H9 (cell line): ENCODE measurements around the gene CAV2. TPM values are rescaled to one million over a fixed set of nuclear protein-coding genes. Genes with fewer than 3 reads are reported as not detected.

Experiments
- DNase-seq: peaks from one replicate; pipeline ENCODE4 v3.0.0-alpha.2; 2017
- H2AFZ ChIP-seq: one replicate; pipeline ENCODE4 v1.6.1; 2013; ENCODE audit warnings: mild to moderate bottlenecking, low read length, control low read depth, moderate library complexity
- H2AK5ac ChIP-seq: 2 replicates; pipeline ENCODE4 v1.6.1; 2013; ENCODE audit warnings: low read length, control low read depth, mixed read lengths; ENCODE audit not compliant: insufficient read length
- H2BK120ac ChIP-seq: one replicate; pipeline ENCODE4 v1.6.1; 2013; ENCODE audit warnings: low read depth, mild to moderate bottlenecking, low read length, control low read depth, inconsistent platforms; ENCODE audit not compliant: poor library complexity, severe bottlenecking
- H2BK12ac ChIP-seq: 2 replicates; pipeline ENCODE4 v1.6.1; 2013; ENCODE audit warnings: low read length, control low read depth, mixed read lengths, low read depth; ENCODE audit not compliant: insufficient read length
- H2BK15ac ChIP-seq: 2 replicates; pipeline ENCODE4 v1.6.1; 2013; ENCODE audit warnings: low read depth, low read length, control low read depth
- H2BK20ac ChIP-seq: one replicate; pipeline ENCODE4 v1.6.1; 2013; ENCODE audit warnings: low read depth, mild to moderate bottlenecking, low read length, control low read depth, inconsistent platforms; ENCODE audit not compliant: poor library complexity, severe bottlenecking
- H2BK5ac ChIP-seq: 2 replicates; pipeline ENCODE4 v1.6.1; 2013; ENCODE audit warnings: low read length, control low read depth, mixed read lengths; ENCODE audit not compliant: insufficient read length
- H3K14ac ChIP-seq: 2 replicates; pipeline ENCODE4 v1.6.1; 2013; ENCODE audit warnings: low read length, control low read depth; ENCODE audit not compliant: insufficient read depth
- H3K18ac ChIP-seq: 2 replicates; pipeline ENCODE4 v1.6.1; 2013; ENCODE audit warnings: low read depth, mild to moderate bottlenecking, mixed read lengths, low read length, control low read depth; ENCODE audit not compliant: insufficient read length
- H3K23ac ChIP-seq: 2 replicates; pipeline ENCODE4 v1.6.1; 2013; ENCODE audit warnings: low read length, control low read depth, mixed read lengths, low read depth; ENCODE audit not compliant: insufficient read length
- H3K23me2 ChIP-seq: 2 replicates; pipeline ENCODE4 v1.6.1; 2013; ENCODE audit warnings: low read depth, mild to moderate bottlenecking, mixed read lengths, low read length, control low read depth; ENCODE audit not compliant: insufficient read length, poor library complexity, severe bottlenecking
- H3K27ac ChIP-seq: 2 replicates; pipeline ENCODE4 v1.5.1; 2013; ENCODE audit warnings: low read length, control low read depth, mixed read lengths, low read depth; ENCODE audit not compliant: insufficient read length
- H3K27me3 ChIP-seq: 2 replicates; pipeline ENCODE4 v1.6.1; 2013; ENCODE audit warnings: low read length, control low read depth, inconsistent platforms; ENCODE audit not compliant: insufficient read depth
- H3K4ac ChIP-seq: 2 replicates; pipeline ENCODE4 v1.6.1; 2013; ENCODE audit warnings: low read depth, mild to moderate bottlenecking, control low read depth, inconsistent platforms, low read length, moderate library complexity
- H3K4me1 ChIP-seq: 2 replicates; pipeline ENCODE4 v1.6.1; 2013; ENCODE audit warnings: low read length, control low read depth, inconsistent platforms; ENCODE audit not compliant: insufficient read depth
- H3K4me2 ChIP-seq: 2 replicates; pipeline ENCODE4 v1.6.1; 2013; ENCODE audit warnings: low read length, control low read depth, mixed read lengths; ENCODE audit not compliant: insufficient read length, insufficient read depth
- H3K56ac ChIP-seq: 2 replicates; pipeline ENCODE4 v1.6.1; 2013; ENCODE audit warnings: low read depth, mild to moderate bottlenecking, mixed read lengths, low read length, control low read depth; ENCODE audit not compliant: insufficient read length
- H3K79me1 ChIP-seq: 2 replicates; pipeline ENCODE4 v1.6.1; 2013; ENCODE audit warnings: low read depth, mild to moderate bottlenecking, moderate library complexity, low read length, control low read depth, inconsistent platforms; ENCODE audit not compliant: insufficient read depth, poor library complexity, severe bottlenecking
- H3K79me2 ChIP-seq: 2 replicates; pipeline ENCODE4 v1.6.1; 2013; ENCODE audit warnings: low read length, control low read depth, inconsistent platforms; ENCODE audit not compliant: insufficient read depth
- H3K9ac ChIP-seq: 2 replicates; pipeline ENCODE4 v1.6.1; 2013; ENCODE audit warnings: low read length, control low read depth, mixed read lengths; ENCODE audit not compliant: insufficient read length; ENCODE audit errors: extremely low read depth
- H3K9me3 ChIP-seq: one replicate; pipeline ENCODE4 v1.6.1; 2013; ENCODE audit warnings: low read depth, low read length, inconsistent platforms; ENCODE audit not compliant: control insufficient read depth
- H3T11ph ChIP-seq: one replicate; pipeline ENCODE4 v1.6.1; 2013; ENCODE audit warnings: mild to moderate bottlenecking, low read length, control low read depth, inconsistent platforms
- H4K20me1 ChIP-seq: one replicate; pipeline ENCODE4 v1.6.1; 2013; ENCODE audit not compliant: control insufficient read depth, insufficient read length, insufficient read depth
- H4K5ac ChIP-seq: 2 replicates; pipeline ENCODE4 v1.6.1; 2013; ENCODE audit warnings: low read depth, mild to moderate bottlenecking, mixed read lengths, low read length, control low read depth; ENCODE audit not compliant: insufficient read length
- H4K8ac ChIP-seq: replicated peaks from 2 replicates; pipeline ENCODE4 v1.6.1; 2013; ENCODE audit warnings: low read length, control low read depth, mixed read lengths, low read depth; ENCODE audit not compliant: insufficient read length
- H4K91ac ChIP-seq: 2 replicates; pipeline ENCODE4 v1.6.1; 2013; ENCODE audit warnings: low read depth, mild to moderate bottlenecking, moderate library complexity, mixed read lengths, low read length, control low read depth; ENCODE audit not compliant: insufficient read length
- H3K27ac Mint-ChIP-seq, 3 experiments: 2 replicates in 2 of 3; 3 replicates in 1 of 3; pipeline ENCODE4 v1.8.0; 2020 to 2021; ENCODE audit warnings: mixed read lengths in 3 of 3, mild to moderate bottlenecking in 1 of 3, moderate library complexity in 1 of 3
- H3K27me3 Mint-ChIP-seq: 2 replicates; pipeline ENCODE4 v1.8.0; 2021; ENCODE audit warnings: low read depth, mild to moderate bottlenecking, moderate library complexity, mixed read lengths
- H3K36me3 Mint-ChIP-seq, 3 experiments: 2 replicates in 2 of 3; 3 replicates in 1 of 3; pipeline ENCODE4 v1.8.0; 2020 to 2021; ENCODE audit warnings: low read depth in 3 of 3, mixed read lengths in 3 of 3; ENCODE audit not compliant: insufficient read depth in 1 of 3
- H3K4me1 Mint-ChIP-seq, 2 experiments: 2 replicates each; pipeline ENCODE4 v1.8.0; 2020; ENCODE audit warnings: mixed read lengths in 2 of 2
- H3K4me3 Mint-ChIP-seq, 2 experiments: 2 replicates in 1 of 2; 3 replicates in 1 of 2; pipeline ENCODE4 v1.8.0; 2020 to 2021; ENCODE audit warnings: mild to moderate bottlenecking in 2 of 2, mixed read lengths in 2 of 2, moderate library complexity in 1 of 2
- H3K9me3 Mint-ChIP-seq, 2 experiments: 2 replicates in 1 of 2; 3 replicates in 1 of 2; pipeline ENCODE4 v1.8.0; 2020; ENCODE audit warnings: mild to moderate bottlenecking in 2 of 2, mixed read lengths in 2 of 2, moderate library complexity in 1 of 2
- CTCF ChIP-seq: fragments of 200-600 bp; sonication (generic); conservative IDR thresholded peaks from 3 replicates; pipeline ENCODE4 v1.8.0; 2021; ENCODE audit warnings: antibody characterized with exemption, mild to moderate bottlenecking
- WGBS: extraction: QIAGEN DNeasy Blood & Tissue Kit; methylation state at CpG from one replicate; pipeline ENCODE4 v1.1.7; 2013; ENCODE audit warnings: missing lambda C conversion rate, low lambda C conversion rate, mixed read lengths; ENCODE audit not compliant: insufficient read length; ENCODE audit errors: extremely low coverage; 5-methylcytosine and 5-hydroxymethylcytosine counted together
- total RNA-seq: library from RNA; stranded (reverse); gene quantifications from 2 replicates; pipeline ENCODE4 v1.2.1, GENCODE V29; 2021

CAV2 gene
- total RNA-seq, 1 experiment from 2014 or later = 3.7 TPM

GRCh38 chr7:116553168-116553964 is 53.8 kb downstream of the CAV2 start:
- no peak overlapping the region for H2AK5ac ChIP-seq
- no peak overlapping the region for H3K4ac ChIP-seq
- no peak for DNase-seq
- no peak overlapping the region for H4K8ac ChIP-seq
- WGBS = no CpG with 5 or more reads among the region's 3 CpGs
- H3T11ph ChIP-seq = no peak overlapping the region
- Mint-ChIP-seq H3K27me3 (no peaks in the 10 kb centered on the region), H3K36me3 (no peaks in the 10 kb centered on the region), H3K4me3 (no peak overlapping the region), H3K4me1 (no peaks in the 10 kb centered on the region), H3K9me3 (no peaks in the 10 kb centered on the region), H3K27ac (no peak overlapping the region)
- H4K20me1 ChIP-seq = no peaks in the 10 kb centered on the region
- no peaks in the 10 kb centered on the region for H3K23me2 ChIP-seq
- no peaks in the 10 kb centered on the region for H3K4me1 ChIP-seq
- H3K9me3 ChIP-seq = no peaks in the 10 kb centered on the region
- no peak overlapping the region for H3K9ac ChIP-seq
- no peaks in the 10 kb centered on the region for H3K79me1 ChIP-seq
- H4K5ac ChIP-seq = no peak overlapping the region
- no peak overlapping the region for H3K18ac ChIP-seq
- no peak for TF ChIP-seq CTCF
- H4K91ac ChIP-seq = no peak overlapping the region
- no peaks in the 10 kb centered on the region for H3K27me3 ChIP-seq
- H3K4me2 ChIP-seq = no peak overlapping the region
- no peak overlapping the region for H2BK12ac ChIP-seq
- no peak overlapping the region for H2BK15ac ChIP-seq
- H3K23ac ChIP-seq = no peak overlapping the region
- H3K14ac ChIP-seq = no peak overlapping the region
- no peaks in the 10 kb centered on the region for H3K79me2 ChIP-seq
- H2AFZ ChIP-seq = no peak overlapping the region
- no peak overlapping the region for H2BK120ac ChIP-seq
- no peak overlapping the region for H2BK5ac ChIP-seq
- H3K27ac ChIP-seq = no peak overlapping the region
- no peak overlapping the region for H2BK20ac ChIP-seq
- H3K56ac ChIP-seq = no peak overlapping the region
